C4-2B (cell line): ENCODE data around the gene SMIM5.
A peak's percentile ranks its signal among the peaks of the same experiment; 100 is the strongest.

Experiments
- ZFX ChIP-seq: fragments of 450-650 bp; IDR thresholded peaks from 2 replicates; pipeline ENCODE4 v1.6.1; 2017
- TF ChIP-seq, protein P1 (sequence below): fragments of 450-650 bp; conservative IDR thresholded peaks from 2 replicates; pipeline ENCODE4 v1.5.1; 2017; ENCODE audit warnings: mild to moderate bottlenecking

DNA sequence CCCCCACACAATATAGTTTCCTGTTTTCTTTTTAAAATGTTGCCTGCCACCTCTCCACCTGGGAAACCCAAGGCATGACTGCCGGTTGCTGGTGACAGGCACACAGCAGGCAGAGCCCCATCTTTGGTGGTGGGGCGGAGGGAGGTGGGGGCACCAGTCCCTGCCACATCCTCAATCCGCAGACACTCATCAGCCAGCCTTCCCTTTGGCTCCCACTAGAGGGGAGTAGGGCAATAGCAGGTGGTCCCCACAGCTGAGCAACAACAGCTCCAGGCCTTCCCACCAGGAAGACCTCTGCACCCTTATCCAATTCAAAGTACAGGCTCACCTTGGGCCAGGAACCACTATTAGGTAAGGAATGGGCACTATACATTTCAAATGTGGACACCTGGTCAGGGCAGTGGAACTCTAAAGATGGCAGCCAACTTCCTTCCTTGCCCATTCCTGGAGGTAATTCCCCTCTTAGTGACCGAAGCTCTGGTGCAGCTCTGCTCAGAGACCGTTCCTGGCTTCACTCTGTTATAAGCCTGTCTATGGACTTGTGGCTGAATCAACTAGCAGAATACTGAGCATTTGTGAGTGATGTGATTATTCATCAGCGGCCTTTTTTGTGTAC is 19.8 kb downstream of the SMIM5 start:
- TF ChIP-seq, protein P1, sequence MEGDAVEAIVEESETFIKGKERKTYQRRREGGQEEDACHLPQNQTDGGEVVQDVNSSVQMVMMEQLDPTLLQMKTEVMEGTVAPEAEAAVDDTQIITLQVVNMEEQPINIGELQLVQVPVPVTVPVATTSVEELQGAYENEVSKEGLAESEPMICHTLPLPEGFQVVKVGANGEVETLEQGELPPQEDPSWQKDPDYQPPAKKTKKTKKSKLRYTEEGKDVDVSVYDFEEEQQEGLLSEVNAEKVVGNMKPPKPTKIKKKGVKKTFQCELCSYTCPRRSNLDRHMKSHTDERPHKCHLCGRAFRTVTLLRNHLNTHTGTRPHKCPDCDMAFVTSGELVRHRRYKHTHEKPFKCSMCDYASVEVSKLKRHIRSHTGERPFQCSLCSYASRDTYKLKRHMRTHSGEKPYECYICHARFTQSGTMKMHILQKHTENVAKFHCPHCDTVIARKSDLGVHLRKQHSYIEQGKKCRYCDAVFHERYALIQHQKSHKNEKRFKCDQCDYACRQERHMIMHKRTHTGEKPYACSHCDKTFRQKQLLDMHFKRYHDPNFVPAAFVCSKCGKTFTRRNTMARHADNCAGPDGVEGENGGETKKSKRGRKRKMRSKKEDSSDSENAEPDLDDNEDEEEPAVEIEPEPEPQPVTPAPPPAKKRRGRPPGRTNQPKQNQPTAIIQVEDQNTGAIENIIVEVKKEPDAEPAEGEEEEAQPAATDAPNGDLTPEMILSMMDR, result peak; percentile 76
- no peak for TF ChIP-seq ZFX
